Stimulated activated memory B cell treated with anti-CD40 and anti-IgM and Interleukin-4, amounts not matched to agents 10 μg/mL and 1 μg/mL and 100 μg/mL, for 72 hours (primary cell): ENCODE results near the gene AFAP1.
A peak's percentile ranks its signal among the peaks of the same experiment; 100 is the strongest.
"Not testable (repeated sequence)": the region's sequence is repeated elsewhere in the genome, so short reads cannot be mapped to it uniquely, and the experiment has no call there.

ENCODE experiments used
- ATAC-seq: fragments of 150-1000 bp; cut with Tn5 transposase; 2 replicates; pipeline ENCODE4 v1.10.0; 2021
- H3K27ac Mint-ChIP-seq: one replicate; pipeline ENCODE4 v1.8.0; 2022; ENCODE audit warnings: mild to moderate bottlenecking, mixed read lengths
- H3K27me3 Mint-ChIP-seq: one replicate; pipeline ENCODE4 v1.8.0; 2022; ENCODE audit warnings: mixed read lengths
- H3K36me3 Mint-ChIP-seq: one replicate; pipeline ENCODE4 v1.8.0; 2022; ENCODE audit warnings: mixed read lengths
- H3K4me1 Mint-ChIP-seq: one replicate; pipeline ENCODE4 v1.8.0; 2022; ENCODE audit warnings: mixed read lengths
- H3K4me3 Mint-ChIP-seq: one replicate; pipeline ENCODE4 v1.8.0; 2022; ENCODE audit warnings: mild to moderate bottlenecking, moderate library complexity, mixed read lengths
- H3K9me3 Mint-ChIP-seq: one replicate; pipeline ENCODE4 v1.8.0; 2022; ENCODE audit warnings: mixed read lengths

Gene AFAP1

GRCh38 chr4:7960790-7961655, 21.4 kb upstream of the AFAP1 start:
- no peaks in the 10 kb centered on the region for H3K36me3 Mint-ChIP-seq
- peaks cover 11% of the 10 kb centered on the region for H3K4me1 Mint-ChIP-seq
- peak; percentile 83 for ATAC-seq
- H3K4me3 Mint-ChIP-seq = no peak overlapping the region
- H3K27ac Mint-ChIP-seq = peak overlapping the region; percentile 58
- H3K27me3 Mint-ChIP-seq = peaks cover 50% of the 10 kb centered on the region
- H3K9me3 Mint-ChIP-seq = no peaks in the 10 kb centered on the region

DNA sequence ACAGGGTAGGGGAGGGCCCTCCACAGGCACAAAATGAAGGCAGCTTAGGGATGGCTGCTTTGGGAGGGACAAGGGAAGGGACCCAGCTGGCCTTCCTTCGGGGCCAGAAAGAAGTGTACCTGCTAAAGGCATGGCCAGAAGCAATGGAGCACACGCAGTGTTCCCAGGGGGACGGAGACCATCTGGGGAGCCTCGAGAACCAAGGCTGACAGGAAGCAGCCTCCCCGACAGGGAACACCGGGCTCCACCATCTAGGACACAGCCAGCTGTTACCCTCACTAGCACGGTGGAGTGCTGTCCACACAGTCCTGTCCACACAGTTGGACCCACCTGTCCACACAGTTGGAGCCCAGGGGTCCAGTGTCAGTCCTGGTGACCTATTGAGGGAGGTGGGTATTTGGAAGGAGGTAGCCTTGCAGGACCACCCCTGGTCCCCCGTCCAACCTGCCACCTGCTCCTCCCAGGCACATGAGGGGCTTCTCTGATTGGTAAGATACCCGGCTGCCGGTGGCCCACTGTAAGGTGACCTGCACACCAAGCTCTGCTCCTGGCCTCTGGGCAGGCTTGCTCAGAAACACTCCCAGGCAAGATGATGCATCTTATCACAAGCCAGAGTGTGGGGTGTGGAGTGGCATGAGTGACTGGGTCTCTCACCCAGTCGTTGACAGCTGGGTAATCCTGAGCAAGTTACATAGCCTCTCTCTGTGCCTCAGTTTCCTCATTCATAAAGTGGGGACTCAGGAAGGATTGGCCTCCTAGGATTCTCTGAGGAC, 20.5 kb upstream of the AFAP1 start:
- Mint-ChIP-seq H3K4me3 (no peak overlapping the region), H3K9me3 (no peaks in the 10 kb centered on the region), H3K4me1 (peaks cover 11% of the 10 kb centered on the region), H3K27ac (peak overlapping the region; percentile 58), H3K36me3 (no peaks in the 10 kb centered on the region), H3K27me3 (peaks cover 50% of the 10 kb centered on the region)
- no peak for ATAC-seq

DNA sequence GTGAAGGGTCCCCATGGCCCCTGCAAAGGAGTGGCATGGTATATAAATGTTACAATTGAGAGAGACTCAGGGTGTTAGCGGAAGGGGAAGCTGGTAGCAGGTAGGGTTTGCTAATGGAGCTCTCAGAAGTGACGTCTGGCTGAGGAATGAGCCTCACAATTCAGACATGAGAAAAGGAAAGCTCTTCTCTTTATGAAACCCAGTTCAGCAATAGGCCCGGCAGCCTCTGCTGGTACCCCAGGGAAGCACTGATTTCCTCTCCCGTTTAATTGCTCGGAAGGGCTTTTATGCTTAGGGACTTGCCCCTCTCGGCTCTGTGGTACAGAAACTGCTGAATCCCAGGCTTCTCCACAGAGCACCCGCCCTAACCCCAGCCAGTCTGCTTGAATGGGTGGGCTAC, 19.4 kb upstream of the AFAP1 start:
- Mint-ChIP-seq H3K9me3 (no peaks in the 10 kb centered on the region), H3K27ac (no peak overlapping the region)

GRCh38 chr4:7956934-7957656, 17.4 kb upstream of the AFAP1 start:
- H3K27ac Mint-ChIP-seq = no peak overlapping the region
- H3K36me3 Mint-ChIP-seq = no peaks in the 10 kb centered on the region
- H3K4me3 Mint-ChIP-seq = no peak overlapping the region
- H3K27me3 Mint-ChIP-seq = peaks cover 49% of the 10 kb centered on the region
- peaks cover 3% of the 10 kb centered on the region for H3K9me3 Mint-ChIP-seq
- no peak for ATAC-seq
- peaks cover 11% of the 10 kb centered on the region for H3K4me1 Mint-ChIP-seq

More for the DNA sequence above, 19.4 kb upstream of the AFAP1 start:
- H3K27me3 Mint-ChIP-seq = peaks cover 50% of the 10 kb centered on the region
- H3K4me3 Mint-ChIP-seq = no peak overlapping the region
- H3K36me3 Mint-ChIP-seq = no peaks in the 10 kb centered on the region
- ATAC-seq = no peak
- H3K4me1 Mint-ChIP-seq = peaks cover 11% of the 10 kb centered on the region

DNA sequence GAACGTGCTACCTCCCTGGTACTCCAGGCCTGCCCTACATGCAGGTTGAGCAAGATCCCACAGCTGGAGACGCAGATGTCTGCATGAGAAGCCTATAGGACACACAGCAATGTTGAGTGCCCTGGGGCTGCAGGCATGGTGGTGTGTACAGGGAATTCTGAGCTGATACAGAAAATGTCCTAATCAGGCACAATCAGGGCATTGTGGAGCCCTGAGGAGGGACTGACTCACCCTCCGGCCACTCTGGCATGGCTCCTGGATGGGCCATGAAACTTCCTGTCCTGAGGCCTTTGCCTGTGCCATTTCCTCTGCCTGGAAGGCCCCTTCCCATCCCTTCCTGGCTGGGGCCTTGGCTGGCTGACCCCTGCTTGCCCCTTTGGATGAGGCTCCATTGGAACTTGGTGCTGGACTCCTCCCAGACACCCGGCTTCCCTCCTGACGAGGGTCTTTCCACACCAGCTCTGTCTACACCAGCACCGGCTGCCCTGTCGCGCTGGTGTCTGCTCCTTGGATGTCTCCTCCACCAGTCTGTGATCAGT, 16.7 kb upstream of the AFAP1 start:
- peaks cover 51% of the 10 kb centered on the region for H3K27me3 Mint-ChIP-seq
- H3K27ac Mint-ChIP-seq = no peak overlapping the region
- peaks cover 10% of the 10 kb centered on the region for H3K4me1 Mint-ChIP-seq

DNA sequence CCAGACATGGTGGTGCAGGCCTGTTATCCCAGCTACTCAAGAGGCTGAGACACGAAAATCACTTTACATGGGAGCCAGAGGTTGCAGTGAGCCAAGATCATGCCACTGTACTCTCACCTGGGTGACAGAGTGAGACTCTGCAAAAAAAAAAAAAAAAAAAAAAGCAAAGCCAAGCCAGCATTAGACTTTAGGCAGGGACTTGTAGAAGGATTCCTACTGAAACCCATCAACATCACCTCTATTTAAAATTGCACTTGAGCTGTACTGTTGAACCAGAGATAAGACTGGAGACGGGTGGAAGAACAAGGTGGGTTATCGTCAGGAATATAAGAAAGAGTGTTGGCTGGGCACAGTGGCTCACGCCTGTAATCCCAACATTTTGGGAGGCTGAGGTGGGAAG, 15.7 kb upstream of the AFAP1 start:
- H3K36me3 Mint-ChIP-seq = no peaks in the 10 kb centered on the region
- H3K4me3 Mint-ChIP-seq = no peak overlapping the region
- H3K27me3 Mint-ChIP-seq = peaks cover 57% of the 10 kb centered on the region
- no peak for ATAC-seq
- H3K27ac Mint-ChIP-seq = no peak overlapping the region
- H3K4me1 Mint-ChIP-seq = peaks cover under 1% of the 10 kb centered on the region
- H3K9me3 Mint-ChIP-seq = peaks cover 6% of the 10 kb centered on the region

More for the DNA sequence above, 16.7 kb upstream of the AFAP1 start:
- no peak overlapping the region for H3K4me3 Mint-ChIP-seq
- peaks cover 3% of the 10 kb centered on the region for H3K9me3 Mint-ChIP-seq
- H3K36me3 Mint-ChIP-seq = no peaks in the 10 kb centered on the region
- no peak for ATAC-seq

- H3K9me3 Mint-ChIP-seq = peaks cover 6% of the 10 kb centered on the region
- no peaks in the 10 kb centered on the region for H3K4me1 Mint-ChIP-seq
- ATAC-seq = no peak
- H3K4me3 Mint-ChIP-seq = no peak overlapping the region
- H3K36me3 Mint-ChIP-seq = no peaks in the 10 kb centered on the region
- no peak overlapping the region for H3K27ac Mint-ChIP-seq
- H3K27me3 Mint-ChIP-seq = peaks cover 51% of the 10 kb centered on the region
These were observed 13.0 kb upstream of the AFAP1 start for GRCh38 chr4:7952615-7953014.

DNA sequence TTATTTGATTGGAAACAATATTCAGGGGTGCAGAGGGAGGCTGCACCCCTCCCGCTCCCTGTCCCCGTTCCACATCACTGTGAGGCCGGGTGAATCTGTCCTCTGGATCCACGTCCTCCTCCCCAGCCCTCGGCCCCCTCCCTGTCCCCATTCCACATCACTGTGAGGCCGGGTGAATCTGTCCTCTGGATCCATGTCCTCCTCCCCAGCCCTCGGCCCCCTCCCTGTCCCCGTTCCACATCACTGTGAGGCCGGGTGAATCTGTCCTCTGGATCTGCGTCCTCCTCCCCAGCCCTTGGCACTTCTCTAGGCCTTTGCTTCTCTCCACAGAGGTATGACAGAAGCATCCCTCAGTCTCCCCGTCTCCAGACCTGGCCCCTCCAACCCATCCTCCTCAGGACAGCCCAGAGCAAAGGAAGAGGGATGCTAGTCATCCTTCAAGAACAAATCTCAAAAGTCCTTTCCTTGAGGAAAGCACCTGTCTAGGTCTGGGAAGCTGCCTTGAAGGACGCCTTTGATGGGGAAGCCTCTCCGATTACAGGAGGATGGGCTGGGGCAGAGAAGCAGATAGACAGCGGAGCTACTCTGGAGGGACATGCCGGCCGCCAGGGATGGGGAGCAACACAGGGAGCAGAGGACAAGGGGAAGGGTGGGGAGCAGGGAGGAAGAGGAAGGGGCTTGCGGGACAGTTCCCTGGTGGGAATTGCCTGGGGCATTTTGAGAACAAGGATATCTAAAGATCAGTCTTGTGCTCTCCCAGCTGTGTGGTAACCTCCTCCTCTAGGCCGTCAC, 10.8 kb upstream of the AFAP1 start:
- no peaks in the 10 kb centered on the region for H3K36me3 Mint-ChIP-seq
- no peaks in the 10 kb centered on the region for H3K4me1 Mint-ChIP-seq
- no peak overlapping the region for H3K27ac Mint-ChIP-seq
- H3K9me3 Mint-ChIP-seq = peaks cover 6% of the 10 kb centered on the region
- H3K4me3 Mint-ChIP-seq = no peak overlapping the region
- H3K27me3 Mint-ChIP-seq = peaks cover 38% of the 10 kb centered on the region
- ATAC-seq = no peak

GRCh38 chr4:7949759-7950158, 10.1 kb upstream of the AFAP1 start:
- ATAC-seq = no peak
- H3K27ac Mint-ChIP-seq = no peak overlapping the region
- H3K4me1 Mint-ChIP-seq = no peaks in the 10 kb centered on the region
- H3K9me3 Mint-ChIP-seq = peaks cover 6% of the 10 kb centered on the region
- no peaks in the 10 kb centered on the region for H3K36me3 Mint-ChIP-seq
- no peak overlapping the region for H3K4me3 Mint-ChIP-seq
- peaks cover 38% of the 10 kb centered on the region for H3K27me3 Mint-ChIP-seq

DNA sequence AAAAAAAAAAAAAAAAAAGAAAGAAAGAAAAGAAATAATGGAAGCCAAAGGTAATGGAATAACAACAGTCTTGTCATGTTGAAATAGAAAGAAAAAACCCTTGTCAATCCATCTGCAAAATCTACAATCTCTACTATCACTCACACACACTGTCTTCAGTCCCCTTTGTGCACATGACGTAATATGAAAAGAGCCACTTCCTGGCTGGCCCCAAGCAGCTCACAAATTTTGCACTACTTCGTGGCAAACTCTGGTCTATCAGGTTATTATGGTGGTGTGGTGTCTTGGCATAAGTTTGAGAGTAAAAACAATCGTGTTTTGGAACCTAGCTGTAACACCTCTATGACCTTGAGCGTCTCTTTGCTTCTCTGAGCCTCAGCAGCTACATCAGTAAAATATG, 8.3 kb upstream of the AFAP1 start:
- H3K27ac Mint-ChIP-seq = no peak overlapping the region
- H3K36me3 Mint-ChIP-seq = no peaks in the 10 kb centered on the region
- no peak overlapping the region for H3K4me3 Mint-ChIP-seq
- peaks cover 37% of the 10 kb centered on the region for H3K27me3 Mint-ChIP-seq
- ATAC-seq = no peak
- no peaks in the 10 kb centered on the region for H3K4me1 Mint-ChIP-seq
- H3K9me3 Mint-ChIP-seq = peaks cover 6% of the 10 kb centered on the region

DNA sequence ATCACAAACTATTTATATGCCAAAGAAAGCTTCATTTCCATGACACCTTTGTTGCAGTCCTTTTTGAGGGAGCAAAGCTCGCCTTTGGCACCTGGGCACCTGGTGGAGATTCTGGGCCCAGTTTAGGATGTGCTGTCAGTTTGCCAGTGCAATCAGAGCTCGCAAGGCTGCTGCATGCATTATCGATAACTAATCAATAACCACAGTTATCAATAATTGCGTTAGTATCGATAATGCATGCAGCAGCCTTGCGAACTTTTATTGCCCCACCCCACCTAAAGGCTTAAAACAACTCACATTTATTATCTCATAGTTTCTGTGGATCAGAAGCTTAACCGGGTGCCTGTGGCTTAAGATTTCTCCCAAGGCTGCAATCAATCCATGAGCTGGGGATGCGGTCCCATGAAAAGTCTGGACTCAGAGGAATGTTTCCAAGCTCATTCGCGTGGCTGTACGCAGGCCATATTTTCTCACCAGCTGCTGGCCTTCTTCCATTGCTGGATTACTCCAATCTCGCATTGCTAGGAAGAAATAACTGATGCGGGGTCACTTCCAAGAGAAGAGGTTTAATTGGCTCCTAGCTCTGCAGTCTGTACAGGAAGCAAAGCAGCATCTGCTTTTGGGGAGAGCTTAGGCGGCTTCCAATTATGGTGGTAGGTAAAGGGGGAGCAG, 6.2 kb upstream of the AFAP1 start:
- no peak for ATAC-seq
- H3K27me3 Mint-ChIP-seq = peaks cover 45% of the 10 kb centered on the region
- H3K9me3 Mint-ChIP-seq = peaks cover 4% of the 10 kb centered on the region
- no peak overlapping the region for H3K27ac Mint-ChIP-seq
- H3K4me1 Mint-ChIP-seq = no peaks in the 10 kb centered on the region
- no peaks in the 10 kb centered on the region for H3K36me3 Mint-ChIP-seq
- H3K4me3 Mint-ChIP-seq = no peak overlapping the region

DNA sequence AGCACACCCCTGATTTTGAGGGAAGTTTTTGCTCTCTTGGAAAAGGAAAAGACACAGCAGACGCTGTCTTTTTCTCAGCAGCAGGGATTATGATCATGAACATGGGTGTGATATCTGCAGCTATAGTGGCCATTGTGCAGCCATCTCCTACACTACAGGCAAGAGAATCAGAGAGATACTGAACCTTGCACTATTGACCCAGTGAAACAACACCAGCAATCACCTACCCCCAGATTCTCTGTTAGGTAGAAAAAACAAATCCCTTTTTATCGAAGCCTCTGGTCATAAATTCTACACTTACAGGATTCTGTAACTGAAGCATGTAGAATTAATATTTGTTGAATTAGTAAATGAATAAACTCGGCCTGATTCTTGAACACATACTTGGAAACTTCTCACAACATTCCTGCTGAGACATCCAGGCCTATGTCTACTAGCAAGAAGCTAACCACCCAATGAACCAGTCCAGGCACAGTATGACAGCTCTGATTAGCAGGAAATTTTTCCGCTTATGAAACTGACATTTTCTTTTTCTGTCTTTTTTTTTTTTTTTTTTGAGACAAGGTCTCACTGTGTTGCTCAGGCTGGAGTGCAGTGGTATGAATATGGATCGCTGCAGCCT, 5.0 kb upstream of the AFAP1 start:
- Mint-ChIP-seq H3K27ac (no peak overlapping the region), H3K9me3 (no peaks in the 10 kb centered on the region)
- no peak for ATAC-seq

GRCh38 chr4:7943688-7944087, 4.0 kb upstream of the AFAP1 start:
- H3K4me3 Mint-ChIP-seq, H3K36me3 Mint-ChIP-seq, H3K4me1 Mint-ChIP-seq, H3K9me3 Mint-ChIP-seq, ATAC-seq, H3K27ac Mint-ChIP-seq: not testable (repeated sequence)
- H3K27me3 Mint-ChIP-seq = peaks cover 35% of the 10 kb centered on the region

More for the DNA sequence above, 5.0 kb upstream of the AFAP1 start:
- H3K36me3 Mint-ChIP-seq = no peaks in the 10 kb centered on the region
- H3K4me3 Mint-ChIP-seq = no peak overlapping the region
- H3K27me3 Mint-ChIP-seq = peaks cover 43% of the 10 kb centered on the region
- no peaks in the 10 kb centered on the region for H3K4me1 Mint-ChIP-seq

- Mint-ChIP-seq H3K27ac (no peak overlapping the region), H3K4me1 (peaks cover 3% of the 10 kb centered on the region), H3K27me3 (peaks cover 36% of the 10 kb centered on the region), H3K36me3 (no peaks in the 10 kb centered on the region), H3K9me3 (no peaks in the 10 kb centered on the region), H3K4me3 (no peak overlapping the region)
- ATAC-seq = no peak
These were observed 3.5 kb upstream of the AFAP1 start for GRCh38 chr4:7943211-7943610.
